AG04449 (cell line): ENCODE results near the gene IRAK1.
A peak's percentile ranks its signal among the peaks of the same experiment; 100 is the strongest.

Experiments
- CTCF ChIA-PET: fragments of 350-600 bp; formaldehyde crosslinking; extraction: SDS; loops from one replicate; lab custom pipeline; 2021; ENCODE audit warnings: antibody characterized with exemption; lab: Yijun Ruan, JAX
- POLR2A ChIA-PET: fragments of 400-600, 350-600 bp; formaldehyde crosslinking; extraction: SDS; loops from one replicate; lab custom pipeline; 2020; ENCODE audit warnings: antibody characterized with exemption, inconsistent platforms; lab: Yijun Ruan, JAX
- DNase-seq: peaks from one replicate; pipeline ENCODE4 v3.0.0-alpha.2; 2010; ENCODE audit warnings: low read depth, low spot score
- H3K4me3 ChIP-seq: 2 replicates; pipeline ENCODE4 v1.5.1; 2011; ENCODE audit warnings: low read depth, mild to moderate bottlenecking, control low read depth, low read length
- CTCF ChIP-seq: IDR thresholded peaks from one replicate; pipeline ENCODE4 v1.5.1; 2011; ENCODE audit warnings: mild to moderate bottlenecking, moderate library complexity, low read length, control low read depth, inconsistent platforms; ENCODE audit not compliant: insufficient read depth; ENCODE audit errors: missing control alignments

Gene IRAK1

GRCh38 chrX:154022108-154022507 lies 2.4 kb upstream of the IRAK1 start:
- no peak overlapping the region for H3K4me3 ChIP-seq
- POLR2A ChIA-PET: no interaction called here
- no peak for TF ChIP-seq CTCF
- CTCF ChIA-PET: interaction anchor here (1.1 kb wide), 1 partner anchor 11 kb away, joined by 3 read pairs; no protein-coding TSS in a partner anchor
- no peak for DNase-seq

- no peak for TF ChIP-seq CTCF
- no peak overlapping the region for H3K4me3 ChIP-seq
- no peak for DNase-seq
- ChIA-PET CTCF (interaction anchor here (1.5 kb wide), 1 partner anchor 38 kb away, joined by 5 read pairs; no protein-coding TSS in a partner anchor), POLR2A (interaction anchor here (1.2 kb wide), 1 partner anchor 14 kb away, joined by 3 read pairs; no protein-coding TSS in a partner anchor)
Observed at GRCh38 chrX:154021131-154021611, 1.5 kb upstream of the IRAK1 start.

DNA sequence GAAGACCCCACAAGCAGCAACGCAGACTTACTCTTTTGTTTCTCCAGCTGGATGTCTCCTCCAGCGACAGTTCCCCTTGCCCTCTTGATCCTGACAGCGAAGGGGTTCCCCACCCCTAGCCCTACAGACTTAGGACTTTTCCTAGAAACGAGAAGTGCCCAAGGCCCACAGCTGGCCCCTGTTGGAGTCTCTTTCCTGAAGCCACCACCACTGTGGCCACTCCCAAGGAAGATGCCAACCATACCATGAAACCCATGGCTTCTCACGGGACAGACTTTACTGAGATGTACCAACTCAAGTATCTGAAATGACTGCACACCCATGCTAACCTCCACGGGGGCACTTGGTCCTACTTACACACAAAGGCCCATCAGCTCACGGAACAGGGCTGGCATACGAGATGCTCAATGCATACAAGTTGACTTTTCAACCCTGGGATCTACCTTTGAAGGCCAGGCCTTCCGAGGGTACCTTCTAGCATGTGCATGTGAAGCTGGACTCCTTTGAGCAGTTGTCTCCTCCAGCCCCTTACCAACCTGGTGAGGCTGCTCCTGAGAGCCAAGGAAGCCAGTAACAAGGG lies 924 bp upstream of the IRAK1 start:
- POLR2A ChIA-PET: interaction anchor here (1.2 kb wide), 2 partner anchors 14 to 20 kb away, joined by 3 to 6 read pairs; no protein-coding TSS in a partner anchor
- TF ChIP-seq CTCF: no peak
- CTCF ChIA-PET: interaction anchor here (0.9 to 1.8 kb wide), 6 partner anchors 9 to 39 kb away, joined by 3 to 6 read pairs (median 4); no protein-coding TSS in a partner anchor
- H3K4me3 ChIP-seq: peak overlapping the region; percentile 56
- no peak for DNase-seq

- peak overlapping the region; percentile 62 for H3K4me3 ChIP-seq
- ChIA-PET POLR2A (interaction anchor here (1.2 kb wide), 1 partner anchor 21 kb away, joined by 6 read pairs; no protein-coding TSS in a partner anchor), CTCF (interaction anchor here (1.0 to 1.8 kb wide), 2 partner anchors 29 to 32 kb away, joined by 3 to 6 read pairs; no protein-coding TSS in a partner anchor)
- no peak for TF ChIP-seq CTCF
- DNase-seq: no peak
Observed at GRCh38 chrX:154019061-154019621, 561 bp downstream of the IRAK1 start.

- peak overlapping the region; percentile 62 for H3K4me3 ChIP-seq
- ChIA-PET POLR2A (no interaction called here), CTCF (no interaction called here)
- no peak for TF ChIP-seq CTCF
- no peak for DNase-seq
Observed at GRCh38 chrX:154018518-154019060, 1.1 kb downstream of the IRAK1 start.
